ENCODE measurements around the gene BTBD16. TPM values are rescaled to one million over a fixed set of nuclear protein-coding genes. Genes with fewer than 3 reads are reported as not detected.
A peak's percentile ranks its signal among the peaks of the same experiment; 100 is the strongest.

The BTBD16 gene
- total RNA-seq, 1 donor, result not detected

DNA sequence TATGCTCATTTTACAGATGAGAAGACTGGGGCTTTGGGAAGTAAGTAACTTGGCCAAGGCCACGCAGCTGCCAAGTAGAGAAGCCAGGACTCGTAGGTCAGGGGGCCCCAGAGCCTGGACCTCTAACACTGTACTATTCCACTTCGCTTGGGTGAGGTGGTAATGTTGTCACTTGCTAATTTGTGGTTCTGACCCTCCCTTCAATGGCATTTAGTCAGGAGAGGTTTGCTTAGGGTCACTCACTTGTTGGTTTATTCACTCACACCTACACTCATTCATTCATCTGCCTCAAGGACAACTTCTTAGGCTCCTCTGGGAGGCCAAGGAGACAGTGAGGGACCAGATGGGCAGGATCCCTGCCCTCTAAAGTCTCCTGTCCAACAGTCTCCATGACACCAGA is 21.3 kb downstream of the BTBD16 start:
- no peak for DNase-seq (ENCODE audit: low read depth in 2 of 3, low spot score in 2 of 3)

DNA sequence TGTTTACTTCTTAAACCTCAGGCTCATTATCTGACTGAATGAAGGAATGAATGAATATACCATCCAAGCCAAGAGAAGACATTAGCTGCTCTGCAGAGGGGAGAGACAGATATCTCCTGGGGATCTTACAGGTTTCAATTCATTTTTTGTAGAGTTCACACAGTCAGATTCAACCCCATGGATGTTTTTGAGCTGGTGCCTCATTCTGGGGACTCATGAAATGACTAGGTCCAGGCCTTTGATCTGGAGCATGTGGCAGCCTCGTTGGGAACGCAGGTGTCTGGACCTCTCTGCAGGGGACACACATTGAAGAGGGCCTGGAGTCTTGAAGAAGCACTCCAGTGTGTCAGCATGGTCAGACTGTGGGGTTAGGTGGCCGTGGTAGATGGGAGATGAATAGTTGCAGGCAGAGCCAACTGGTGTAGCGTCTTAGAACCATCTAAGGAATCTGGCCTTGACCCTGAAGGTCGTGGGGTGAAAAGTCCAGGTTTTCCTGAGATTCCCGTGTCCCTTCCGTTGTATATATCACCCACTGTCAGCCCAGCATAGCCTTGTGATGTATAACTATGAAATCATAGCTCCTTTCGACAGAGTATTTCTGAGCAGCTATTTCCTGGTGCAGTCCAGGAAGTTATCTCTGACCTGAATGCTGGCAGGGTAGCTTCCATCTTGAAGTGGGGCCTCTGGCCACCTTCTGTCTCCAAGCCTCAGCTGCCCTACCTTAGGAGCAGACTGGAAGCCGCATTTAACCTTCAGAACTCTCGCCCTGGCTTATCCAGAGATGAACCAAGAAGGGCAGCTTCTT is 22.3 kb downstream of the BTBD16 start:
- DNase-seq (ENCODE audit: low read depth in 2 of 3, low spot score in 2 of 3), result no peak

DNA sequence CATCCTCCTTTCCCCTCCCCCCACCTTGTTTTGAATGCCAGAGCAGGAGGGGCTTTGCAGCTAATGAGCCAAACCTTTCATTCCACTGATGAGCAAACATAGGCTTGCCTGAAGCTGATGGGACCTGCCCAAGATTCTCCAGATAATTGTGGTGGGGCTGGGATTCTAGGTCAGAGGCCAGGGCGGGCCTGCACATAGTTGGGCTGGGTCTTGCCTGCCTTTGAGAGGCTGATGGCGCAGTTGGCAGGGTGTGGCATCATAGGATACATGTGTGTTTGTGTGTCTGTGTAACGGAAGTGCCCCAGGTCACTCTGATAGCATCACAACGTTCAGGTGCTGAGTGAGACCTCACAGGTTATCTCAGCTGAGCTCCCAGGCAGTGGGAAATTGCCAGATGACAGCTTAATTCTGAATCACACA is 22.9 kb downstream of the BTBD16 start:
- no peak for DNase-seq (ENCODE audit: low read depth in 2 of 3, low spot score in 2 of 3)

DNA sequence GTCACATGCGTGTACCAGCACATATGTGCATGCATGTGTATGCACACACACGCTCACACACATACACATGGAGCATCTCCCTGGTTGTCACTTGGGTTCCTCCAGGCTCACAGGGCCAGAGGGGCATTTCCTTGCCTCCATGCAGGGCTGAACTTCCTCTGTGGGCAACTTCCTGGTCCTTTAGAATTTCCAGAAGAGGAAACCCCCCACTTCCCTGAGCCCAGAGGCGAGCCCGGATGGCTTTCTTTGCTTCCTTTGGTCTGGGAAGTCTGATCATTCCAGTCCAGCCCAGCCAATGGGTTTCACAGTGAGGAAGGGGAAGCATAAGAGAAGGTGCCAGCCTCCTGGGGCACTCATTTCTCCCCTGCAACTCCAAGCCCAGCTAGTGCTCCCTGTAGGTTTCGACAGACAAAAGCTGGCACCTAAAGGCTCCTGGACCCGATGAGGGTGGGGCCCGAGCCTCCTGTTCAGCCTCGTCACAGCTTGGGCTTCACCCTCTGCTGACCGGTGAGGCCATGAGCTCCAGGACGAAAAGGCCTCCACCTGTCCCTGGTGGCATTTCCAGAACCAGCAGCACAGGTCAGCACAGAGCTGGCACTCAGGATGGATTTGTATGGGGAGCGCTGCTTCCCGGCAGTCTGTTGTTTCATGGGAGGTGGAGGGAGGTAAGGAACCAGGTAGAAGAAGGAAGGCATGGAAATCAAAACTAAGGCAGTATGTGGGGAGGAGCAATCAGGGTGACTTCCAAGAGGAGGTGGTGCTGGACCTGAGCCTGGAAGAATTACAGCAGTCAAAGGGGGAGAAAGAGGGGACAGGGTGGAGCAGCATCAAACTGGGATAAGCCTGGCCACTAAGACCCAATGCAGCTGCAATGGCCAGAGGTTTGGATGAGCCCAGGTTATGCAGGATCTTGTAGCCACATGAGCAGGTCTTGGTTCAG is 23.7 kb downstream of the BTBD16 start:
- DNase-seq (ENCODE audit: low read depth in 2 of 3, low spot score in 2 of 3), result no peak

DNA sequence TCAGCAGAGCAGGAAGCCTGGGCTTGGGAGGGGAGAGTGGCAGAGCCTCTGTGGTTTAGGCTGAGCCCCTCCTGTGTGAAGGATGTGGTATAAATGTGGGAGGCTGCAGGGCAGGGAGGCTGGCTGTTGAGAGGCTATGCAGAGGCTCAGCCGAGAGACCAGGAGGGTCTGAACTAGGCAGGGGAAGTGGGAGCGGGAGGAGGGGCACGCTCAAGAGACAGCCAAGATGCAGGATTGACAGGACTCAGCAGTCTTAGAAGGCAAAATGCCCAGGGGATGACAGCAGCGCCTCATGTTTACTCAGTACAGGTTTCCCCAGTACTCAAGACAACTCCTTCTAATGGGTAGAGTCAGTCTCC is 24.3 kb downstream of the BTBD16 start:
- DNase-seq (ENCODE audit: low read depth in 2 of 3, low spot score in 2 of 3), result no peak

DNA sequence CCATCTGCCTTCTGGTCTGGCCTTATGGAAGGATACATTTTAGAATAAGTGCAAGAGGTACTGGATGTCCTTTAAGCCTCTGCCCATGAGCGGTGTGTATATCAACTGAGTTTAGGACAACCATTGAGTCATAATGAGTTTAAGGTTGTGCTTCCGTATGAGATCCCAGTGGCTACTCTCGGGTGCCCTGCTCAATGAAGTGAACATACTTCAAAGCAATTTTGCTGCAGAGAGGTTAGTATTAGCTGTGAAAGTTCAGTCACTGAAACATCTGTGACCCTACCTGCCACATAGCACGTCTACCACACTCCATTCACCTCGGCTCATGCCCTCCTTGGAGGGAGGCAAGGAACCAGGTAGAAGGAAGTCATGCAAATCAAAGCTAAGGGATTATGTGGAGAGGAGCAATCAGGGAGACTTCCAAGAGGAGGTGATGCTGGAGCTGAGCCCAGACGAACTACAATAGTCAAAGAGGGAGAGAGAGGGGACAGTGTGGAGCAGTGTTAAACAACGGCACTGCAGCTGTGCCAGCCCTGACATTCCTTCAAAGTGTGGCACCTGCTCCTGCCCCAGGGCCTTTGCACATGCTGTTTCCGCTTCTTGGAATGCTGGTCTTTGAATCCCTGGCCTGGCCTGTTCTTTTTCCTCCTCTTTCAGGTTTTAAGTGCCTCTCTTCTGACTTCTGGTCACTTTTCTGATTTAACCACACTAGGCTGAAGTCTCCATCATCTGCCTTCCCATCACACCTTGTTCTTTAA is 25.4 kb downstream of the BTBD16 start:
- DNase-seq (ENCODE audit: low read depth in 2 of 3, low spot score in 2 of 3), result no peak

DNA sequence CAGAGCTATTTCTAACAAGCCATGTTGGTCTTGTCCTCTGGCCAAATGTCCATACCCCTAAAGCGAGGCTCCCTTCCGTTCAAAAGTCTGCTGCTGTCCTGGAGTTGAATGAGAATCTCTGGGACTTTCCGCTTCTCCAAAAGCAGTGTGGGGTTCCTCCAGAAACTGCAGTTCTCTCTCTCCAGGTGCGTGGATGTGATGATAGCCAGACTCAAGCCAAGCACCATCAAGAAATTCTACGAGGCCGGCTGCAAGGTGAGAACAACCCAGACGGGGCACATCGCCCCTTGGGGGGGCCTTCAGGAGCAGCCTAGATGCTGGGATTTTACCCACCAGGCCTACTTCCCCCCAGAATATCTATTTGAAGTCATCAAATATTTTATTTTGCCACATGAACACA is 26.5 kb downstream of the BTBD16 start:
- DNase-seq (ENCODE audit: low read depth in 2 of 3, low spot score in 2 of 3), result no peak

DNA sequence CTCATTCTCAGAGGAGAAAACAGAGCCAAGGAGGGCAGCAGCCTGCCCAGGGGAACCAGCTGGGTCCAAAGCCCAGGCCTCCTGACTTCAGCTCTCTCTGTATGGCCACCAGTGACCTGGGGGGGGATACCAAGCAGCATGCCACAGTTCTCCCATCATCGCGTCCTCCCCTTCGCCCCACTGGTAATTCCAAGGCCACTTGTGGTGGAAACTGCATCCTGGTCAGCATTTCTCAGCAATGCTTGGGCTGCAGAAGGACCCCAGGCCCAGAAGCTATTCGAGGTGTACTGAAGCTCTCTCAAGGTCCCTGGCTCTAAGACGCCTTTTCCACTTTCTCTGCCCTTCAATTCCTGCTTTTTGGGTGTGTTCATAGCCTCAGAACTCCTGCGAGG is 27.1 kb downstream of the BTBD16 start:
- no peak for DNase-seq (ENCODE audit: low read depth in 2 of 3, low spot score in 2 of 3)

DNA sequence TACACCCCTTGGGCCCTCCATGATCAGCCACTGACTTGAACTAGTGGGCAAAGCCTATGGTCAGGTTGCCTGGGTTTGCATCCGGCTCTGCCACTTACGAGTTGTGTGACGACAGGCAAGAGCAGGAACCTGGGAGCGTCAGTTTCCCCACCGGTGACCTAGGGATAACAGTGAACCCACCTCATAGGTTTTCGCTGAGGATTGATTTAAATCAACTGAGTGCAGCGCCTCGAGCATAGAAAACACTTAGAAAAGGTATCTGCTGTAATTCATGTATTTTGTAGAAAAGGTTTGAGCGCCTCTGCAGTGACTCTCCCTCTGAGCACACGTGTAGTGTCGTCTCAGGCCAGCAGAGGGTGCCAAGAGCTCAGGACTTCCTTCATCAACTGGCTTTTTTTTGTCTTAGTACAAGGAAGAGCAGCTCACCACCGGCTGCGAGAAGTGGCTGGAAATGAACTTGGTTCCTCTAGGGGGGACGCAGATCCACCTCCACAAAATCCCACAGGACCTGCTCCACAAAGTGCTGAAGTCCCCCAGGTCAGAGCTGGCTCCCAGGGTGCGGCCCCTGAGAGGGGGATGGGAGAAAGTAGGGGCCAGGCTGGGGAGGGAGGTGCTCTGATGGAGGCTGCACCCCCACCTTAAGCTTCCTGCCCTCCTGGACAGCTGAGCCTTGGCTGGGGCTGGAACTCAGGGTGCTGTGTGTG is 27.7 kb downstream of the BTBD16 start:
- DNase-seq (ENCODE audit: low read depth in 2 of 3, low spot score in 2 of 3), result peak; percentile 30 to 82 (median 51)

DNA sequence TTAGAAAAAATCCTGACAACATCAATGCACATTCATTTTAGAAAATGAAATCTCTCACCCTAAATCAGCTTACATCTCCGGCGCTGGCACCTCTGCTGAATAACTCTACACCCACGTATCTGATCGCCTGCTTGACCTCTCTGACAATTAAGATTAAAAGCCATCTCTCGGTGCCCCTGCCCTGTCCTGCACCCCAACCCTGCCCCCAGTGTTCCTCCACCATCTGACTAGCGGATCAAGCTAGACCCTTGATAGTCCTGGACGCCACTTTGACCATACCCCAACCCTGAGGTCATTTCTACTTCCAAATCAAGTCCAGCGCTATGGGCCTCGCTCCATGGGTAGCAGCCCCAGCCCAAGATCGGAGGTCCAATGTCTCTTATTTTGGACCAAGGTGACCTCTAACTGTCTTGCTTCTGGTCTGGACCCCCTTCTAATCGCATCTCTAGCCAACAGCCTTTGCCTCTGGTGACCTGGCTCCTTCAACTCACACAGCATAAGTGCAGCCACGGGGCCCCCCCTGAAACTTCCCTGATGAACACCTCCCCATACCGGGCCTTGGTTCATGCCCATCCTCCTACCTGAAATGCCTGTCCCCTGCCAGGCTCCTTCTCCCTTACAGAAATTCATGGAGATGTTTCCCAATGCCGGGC is 28.5 kb downstream of the BTBD16 start:
- DNase-seq (ENCODE audit: low read depth in 2 of 3, low spot score in 2 of 3), result no peak

DNA sequence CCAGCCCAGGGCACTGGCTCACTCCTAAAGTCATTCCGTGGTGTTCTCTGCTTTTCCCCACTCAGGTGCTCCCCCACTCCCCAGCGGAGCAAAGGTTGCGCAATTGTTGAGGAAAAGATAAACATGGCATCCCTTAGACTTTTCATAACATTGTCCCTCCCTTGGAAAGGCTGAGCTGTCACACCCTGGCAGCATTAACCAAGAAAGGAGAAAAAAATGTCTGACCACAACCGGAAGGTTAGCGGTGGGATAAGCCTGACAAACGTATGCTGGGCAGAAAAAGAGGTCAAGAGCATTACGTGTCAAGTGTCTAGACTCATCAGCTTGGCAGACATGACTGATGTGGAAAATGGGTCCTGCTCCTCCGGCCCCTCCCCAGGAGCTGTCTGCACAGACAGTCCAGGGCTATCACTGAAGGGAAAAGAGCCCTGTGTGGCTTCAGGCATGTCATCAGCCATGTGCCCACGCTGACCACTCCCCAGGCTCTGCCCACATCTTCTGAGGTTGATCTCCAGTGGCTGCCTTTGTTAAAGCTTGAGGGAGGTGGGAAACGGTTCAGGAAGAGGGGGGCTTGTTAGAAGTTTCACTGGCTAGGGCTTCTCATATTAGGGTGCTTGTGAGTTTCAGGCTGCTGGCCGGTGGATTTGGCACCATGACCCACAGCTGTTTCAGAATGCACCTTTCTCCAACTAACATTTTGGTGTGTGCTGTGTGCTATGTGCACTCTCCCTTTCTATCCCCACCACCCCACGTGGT is 30.1 kb downstream of the BTBD16 start:
- peak in 1 of 3 donors; percentile 5 for DNase-seq (ENCODE audit: low read depth in 2 of 3, low spot score in 2 of 3)

DNA sequence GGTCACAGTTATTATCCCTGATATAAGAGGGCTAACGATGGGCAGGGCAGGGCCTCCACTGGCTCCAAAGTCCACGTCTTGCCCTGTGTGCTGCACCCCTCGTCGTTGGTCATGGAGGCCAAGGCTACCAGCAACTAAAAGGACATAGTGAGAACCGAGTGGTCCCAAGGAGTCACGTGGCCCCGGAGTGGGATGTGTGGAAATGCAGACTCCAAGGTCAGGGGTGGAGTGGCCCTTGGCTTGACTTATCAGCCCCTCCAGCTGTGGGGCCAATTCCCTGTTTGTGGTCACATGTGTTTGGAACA is 30.7 kb downstream of the BTBD16 start:
- no peak for DNase-seq (ENCODE audit: low read depth in 2 of 3, low spot score in 2 of 3)

DNA sequence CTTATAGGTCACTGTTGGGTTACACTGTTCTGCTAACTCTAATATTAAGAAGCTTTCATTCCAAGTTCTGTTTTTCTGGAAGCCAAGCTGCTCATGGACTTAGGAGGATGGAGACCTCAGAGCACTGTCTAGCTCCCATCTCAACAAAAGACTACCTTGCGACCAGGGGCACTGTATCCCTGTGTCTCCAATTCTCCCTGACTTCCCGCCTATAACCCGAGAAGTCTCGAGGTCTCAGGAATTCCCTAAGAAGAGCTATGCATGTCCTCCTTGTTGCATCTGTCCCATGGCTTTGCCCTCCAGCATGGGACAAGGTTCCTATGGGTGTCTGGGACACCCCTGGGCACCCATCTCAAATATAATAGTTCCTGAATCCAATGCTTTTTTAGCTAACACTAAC is 31.2 kb downstream of the BTBD16 start:
- no peak for DNase-seq (ENCODE audit: low read depth in 2 of 3, low spot score in 2 of 3)

DNA sequence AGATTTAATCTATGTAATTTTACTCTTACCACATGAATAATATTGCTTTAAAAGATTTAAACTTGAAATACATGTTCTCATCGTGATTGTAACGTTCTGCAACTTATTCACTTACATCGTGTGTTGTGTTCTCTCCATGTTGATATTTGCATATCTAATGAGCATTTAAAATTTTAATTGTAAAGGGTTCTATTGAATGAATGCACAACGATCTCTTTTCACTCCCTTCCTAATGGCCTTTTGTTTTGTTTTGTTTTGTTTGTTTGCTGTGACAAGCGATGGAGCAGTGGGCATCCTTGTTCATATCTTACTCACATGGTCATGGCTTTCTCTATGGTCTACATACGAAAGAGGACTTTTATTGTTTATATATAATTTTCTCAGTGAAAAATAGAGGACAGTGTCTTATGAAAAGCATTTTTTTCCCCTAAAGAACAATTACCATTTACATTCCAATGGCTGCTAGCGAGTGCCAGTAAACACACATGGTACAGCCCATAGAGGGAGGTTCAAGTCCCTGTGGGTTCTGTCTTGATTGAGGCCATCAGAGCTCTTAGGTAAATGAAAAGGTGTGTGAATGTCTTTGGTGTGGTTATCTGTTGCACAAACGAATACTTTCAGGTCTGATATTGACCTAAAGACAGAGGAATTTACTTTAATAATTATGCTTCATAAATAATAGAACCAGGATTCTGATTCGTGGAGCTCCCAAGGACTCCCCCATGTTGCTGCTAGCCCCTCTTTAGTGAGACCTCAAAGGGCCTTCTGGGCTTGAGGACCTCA is 32.4 kb downstream of the BTBD16 start:
- DNase-seq (ENCODE audit: low read depth in 2 of 3, low spot score in 2 of 3), result no peak

DNA sequence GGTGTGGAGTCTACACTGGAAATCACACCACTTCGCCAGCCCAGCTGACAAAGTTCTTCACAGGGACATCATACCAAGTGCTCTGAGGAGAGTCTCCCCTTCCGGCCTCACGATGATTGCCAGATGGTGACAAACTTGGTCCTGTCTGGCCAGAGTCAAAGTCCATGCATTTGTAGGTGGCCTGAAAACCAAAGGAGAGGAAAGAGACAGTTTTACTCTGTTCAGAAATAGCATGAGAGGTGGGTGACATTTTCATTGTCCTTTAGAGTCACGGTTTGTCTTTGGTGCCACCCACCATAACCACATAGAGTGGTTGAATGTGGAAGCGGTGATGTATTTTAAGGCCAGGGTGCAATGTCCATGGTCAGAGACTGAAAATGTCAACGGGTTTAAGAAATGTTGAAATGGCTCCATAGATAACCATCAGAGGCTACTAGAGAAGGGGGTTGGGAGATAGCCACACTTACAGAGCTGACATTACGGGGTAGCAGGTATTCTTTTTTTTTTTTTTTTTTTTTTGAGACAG is 33.0 kb downstream of the BTBD16 start:
- DNase-seq (ENCODE audit: low read depth in 2 of 3, low spot score in 2 of 3), result no peak

DNA sequence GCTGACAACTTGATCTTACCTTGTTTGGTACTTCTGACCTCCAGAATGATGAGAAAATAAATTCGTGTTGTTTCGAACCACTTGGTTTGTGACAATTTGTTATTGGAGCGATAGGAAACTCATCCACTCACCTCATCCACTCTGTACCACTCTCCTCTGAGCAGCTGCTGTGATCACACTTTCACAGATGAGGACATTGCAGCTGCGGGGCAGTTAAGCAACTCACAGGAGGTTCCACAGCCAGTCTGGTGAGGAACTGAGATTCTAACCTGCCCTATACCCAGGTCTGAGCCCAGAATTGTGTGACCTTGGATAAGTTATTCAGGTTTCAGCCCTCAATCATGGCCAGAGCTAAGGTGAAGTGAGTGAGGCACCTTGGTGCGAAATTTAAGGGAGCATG is 35.2 kb downstream of the BTBD16 start:
- no peak for DNase-seq (ENCODE audit: low read depth in 2 of 3, low spot score in 2 of 3)

DNA sequence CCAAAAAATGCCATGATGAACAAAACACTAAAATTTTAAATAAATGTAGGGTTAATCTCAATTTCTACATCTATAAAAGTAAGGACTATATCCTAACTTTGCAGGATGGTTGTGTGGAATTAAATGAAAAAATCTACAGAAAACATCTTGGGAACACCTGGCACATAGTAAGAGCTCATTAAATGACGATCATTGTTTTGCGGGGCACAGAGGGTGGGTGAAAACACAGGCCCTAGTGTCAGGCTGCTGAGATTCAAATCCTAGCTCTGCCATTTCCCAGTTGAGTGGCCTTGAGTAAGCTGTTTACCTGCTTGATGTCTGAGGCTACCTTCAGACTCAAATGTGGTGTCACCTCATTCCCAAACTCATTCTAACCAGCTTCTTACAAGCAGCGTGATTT is 35.6 kb downstream of the BTBD16 start:
- DNase-seq (ENCODE audit: low read depth in 2 of 3, low spot score in 2 of 3), result no peak

DNA sequence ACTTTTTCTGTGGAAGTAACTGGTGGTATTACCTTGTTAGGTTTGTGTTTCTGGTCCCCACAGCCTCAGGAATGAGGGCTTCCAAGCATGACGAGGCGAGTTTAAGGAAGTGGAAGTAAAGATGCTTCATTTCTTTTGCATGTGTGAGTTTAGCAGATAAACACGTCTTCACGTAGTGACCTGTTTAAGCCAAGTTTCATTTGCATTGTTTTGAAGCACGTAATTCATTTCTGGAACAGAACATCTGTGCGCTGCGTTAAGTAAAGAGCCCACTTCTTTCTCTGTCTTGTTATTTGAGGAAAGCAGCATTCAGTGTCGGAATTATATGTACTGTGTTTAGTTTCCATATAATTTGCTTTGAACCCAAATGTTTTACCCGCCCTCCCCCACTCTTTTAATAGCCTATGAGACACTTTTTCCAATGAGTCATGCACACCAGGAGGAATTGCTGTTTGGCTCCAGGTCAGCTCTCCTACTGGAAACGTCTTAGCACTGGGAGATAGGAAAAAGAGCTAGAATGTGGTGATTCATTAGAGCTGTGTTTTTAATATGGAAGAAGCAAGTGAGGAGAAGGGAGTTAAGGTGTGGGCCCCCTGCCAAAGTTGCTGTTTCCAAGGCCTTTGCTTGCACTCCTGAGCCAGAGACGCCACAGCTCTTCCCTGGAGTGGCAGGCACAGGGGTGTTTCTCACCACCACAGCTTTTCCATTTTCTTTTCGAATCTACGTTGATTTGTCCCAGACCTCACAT is 36.7 kb downstream of the BTBD16 start:
- DNase-seq (ENCODE audit: low read depth in 2 of 3, low spot score in 2 of 3), result no peak

Measured in hematopoietic multipotent progenitor cell (in vitro differentiated cells).